ENCODE measurements around the gene LPAR1.

LPAR1 gene

GRCh38 chr9:110954822-110955291 lies 83.4 kb downstream of the LPAR1 start:
- no peak for DNase-seq (ENCODE audit: low read depth)

- no peak for DNase-seq (ENCODE audit: low read depth)
Observed at GRCh38 chr9:110952540-110952859, 85.8 kb downstream of the LPAR1 start.

- DNase-seq (ENCODE audit: low read depth): no peak
Observed at GRCh38 chr9:110951805-110952539, 86.3 kb downstream of the LPAR1 start.

- DNase-seq (ENCODE audit: low read depth): no peak
Observed at GRCh38 chr9:110950041-110950645, 88.1 kb downstream of the LPAR1 start.

- DNase-seq (ENCODE audit: low read depth): no peak
Observed at GRCh38 chr9:110949081-110949480, 89.2 kb downstream of the LPAR1 start.

- no peak for DNase-seq (ENCODE audit: low read depth)
Observed at GRCh38 chr9:110947491-110948044, 90.7 kb downstream of the LPAR1 start.

GRCh38 chr9:110942522-110942921 lies 95.7 kb downstream of the LPAR1 start:
- no peak for DNase-seq (ENCODE audit: low read depth)

GRCh38 chr9:110940951-110941557 lies 97.2 kb downstream of the LPAR1 start:
- no peak for DNase-seq (ENCODE audit: low read depth)

- DNase-seq (ENCODE audit: low read depth): no peak
Observed at GRCh38 chr9:110939573-110939972, 98.7 kb downstream of the LPAR1 start.

GRCh38 chr9:110939047-110939446 lies 99.2 kb downstream of the LPAR1 start:
- DNase-seq (ENCODE audit: low read depth): no peak

GRCh38 chr9:110938242-110938641 lies 100.0 kb downstream of the LPAR1 start:
- DNase-seq (ENCODE audit: low read depth): no peak

- no peak for DNase-seq (ENCODE audit: low read depth)
Observed at GRCh38 chr9:110936719-110937452, 101.4 kb downstream of the LPAR1 start.

- DNase-seq (ENCODE audit: low read depth): no peak
Observed at GRCh38 chr9:110936237-110936636, 102.0 kb downstream of the LPAR1 start.

GRCh38 chr9:110935829-110936228 lies 102.4 kb downstream of the LPAR1 start:
- no peak for DNase-seq (ENCODE audit: low read depth)

- no peak for DNase-seq (ENCODE audit: low read depth)
Observed at GRCh38 chr9:110933350-110934001, 104.8 kb downstream of the LPAR1 start.

- no peak for DNase-seq (ENCODE audit: low read depth)
Observed at GRCh38 chr9:110932863-110933262, 105.4 kb downstream of the LPAR1 start.

GRCh38 chr9:110928599-110928998 lies 109.7 kb downstream of the LPAR1 start:
- DNase-seq (ENCODE audit: low read depth): no peak

- DNase-seq (ENCODE audit: low read depth): no peak
Observed at GRCh38 chr9:110926828-110927487, 111.3 kb downstream of the LPAR1 start.

GRCh38 chr9:110923601-110924000 lies 114.7 kb downstream of the LPAR1 start:
- no peak for DNase-seq (ENCODE audit: low read depth)

- DNase-seq (ENCODE audit: low read depth): no peak
Observed at GRCh38 chr9:110922145-110922544, 116.1 kb downstream of the LPAR1 start.

- no peak for DNase-seq (ENCODE audit: low read depth)
Observed at GRCh38 chr9:110921705-110922104, 116.6 kb downstream of the LPAR1 start.
